ENCODE results near the gene DNM3.

DNA sequence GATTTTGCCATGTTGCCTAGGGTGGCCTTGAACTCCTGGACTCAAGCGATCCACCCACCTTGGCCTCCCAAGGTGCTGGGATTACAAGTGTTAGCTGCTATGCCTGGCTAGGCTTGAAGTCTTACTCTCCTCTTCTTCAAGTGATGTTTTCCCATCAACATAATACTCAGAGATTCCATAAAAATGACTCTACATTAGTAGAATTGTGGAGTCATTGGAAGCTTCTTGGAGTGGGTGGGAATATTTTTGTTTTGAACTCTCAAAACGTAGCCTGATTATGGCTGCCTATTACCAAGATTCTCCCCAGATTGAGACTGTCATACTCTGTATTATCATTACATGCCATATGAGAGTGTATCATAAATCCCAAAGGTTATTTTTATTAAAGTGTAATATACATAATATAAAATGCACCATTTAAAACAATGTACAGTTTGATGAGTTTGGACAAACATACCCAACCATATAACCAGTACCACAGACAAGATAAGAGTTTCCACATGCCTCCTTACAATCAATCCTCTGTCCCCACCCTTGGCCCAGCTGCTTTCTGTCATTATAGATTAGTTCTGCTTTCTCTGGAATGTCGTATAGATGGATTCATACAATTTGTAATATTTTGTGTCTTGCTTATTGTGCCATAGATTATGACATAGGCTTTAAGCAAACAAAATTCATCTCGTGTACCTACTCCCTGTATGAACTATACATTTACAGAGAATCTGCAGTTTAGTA is 8.0 kb upstream of the DNM3 start:
- TF ChIP-seq, protein P1, sequence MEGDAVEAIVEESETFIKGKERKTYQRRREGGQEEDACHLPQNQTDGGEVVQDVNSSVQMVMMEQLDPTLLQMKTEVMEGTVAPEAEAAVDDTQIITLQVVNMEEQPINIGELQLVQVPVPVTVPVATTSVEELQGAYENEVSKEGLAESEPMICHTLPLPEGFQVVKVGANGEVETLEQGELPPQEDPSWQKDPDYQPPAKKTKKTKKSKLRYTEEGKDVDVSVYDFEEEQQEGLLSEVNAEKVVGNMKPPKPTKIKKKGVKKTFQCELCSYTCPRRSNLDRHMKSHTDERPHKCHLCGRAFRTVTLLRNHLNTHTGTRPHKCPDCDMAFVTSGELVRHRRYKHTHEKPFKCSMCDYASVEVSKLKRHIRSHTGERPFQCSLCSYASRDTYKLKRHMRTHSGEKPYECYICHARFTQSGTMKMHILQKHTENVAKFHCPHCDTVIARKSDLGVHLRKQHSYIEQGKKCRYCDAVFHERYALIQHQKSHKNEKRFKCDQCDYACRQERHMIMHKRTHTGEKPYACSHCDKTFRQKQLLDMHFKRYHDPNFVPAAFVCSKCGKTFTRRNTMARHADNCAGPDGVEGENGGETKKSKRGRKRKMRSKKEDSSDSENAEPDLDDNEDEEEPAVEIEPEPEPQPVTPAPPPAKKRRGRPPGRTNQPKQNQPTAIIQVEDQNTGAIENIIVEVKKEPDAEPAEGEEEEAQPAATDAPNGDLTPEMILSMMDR (IDR thresholded peaks at IDR 0.05), result no peak
- no peak for TF ChIP-seq POLR2A (IDR thresholded peaks at IDR 0.05)

All from lower leg skin (tissue), 3 donors.